Activated T-cell treated with anti-CD3 and anti-CD28 coated beads, Interleukin-2, amount 50 U/mL, for 72 hours (primary cell): ENCODE results near the gene FKTN. TPM values are rescaled to one million over a fixed set of nuclear protein-coding genes. Genes with fewer than 3 reads are reported as not detected.
"Not testable (repeated sequence)": the region's sequence is repeated elsewhere in the genome, so short reads cannot be mapped to it uniquely, and the experiment has no call there.

Experiments used
- ATAC-seq, 2 donors: fragments of 150-1000 bp; cut with Tn5 transposase; replicated peaks in 1 of 2; 2 replicates each; pipeline ENCODE4 v1.10.0; 2021; ENCODE audit warnings: moderate library complexity in 2 of 2, mild to moderate bottlenecking in 1 of 2
- DNase-seq, 2 donors: peaks; one replicate each; pipeline ENCODE4 v3.0.0; 2021 to 2022; ENCODE audit warnings: mixed read lengths in 1 of 2
- H3K27ac Mint-ChIP-seq: one replicate; pipeline ENCODE4 v1.8.0; 2022; ENCODE audit warnings: mild to moderate bottlenecking, moderate library complexity, mixed read lengths
- H3K27me3 Mint-ChIP-seq: one replicate; pipeline ENCODE4 v1.8.0; 2022; ENCODE audit warnings: low read depth, mixed read lengths
- H3K36me3 Mint-ChIP-seq, 2 donors: one replicate each; pipeline ENCODE4 v1.8.0; 2022; ENCODE audit warnings: mixed read lengths in 2 of 2, mild to moderate bottlenecking in 1 of 2; ENCODE audit not compliant: insufficient read depth in 2 of 2
- H3K4me1 Mint-ChIP-seq: one replicate; pipeline ENCODE4 v1.8.0; 2022; ENCODE audit warnings: low read depth, mixed read lengths
- H3K4me3 Mint-ChIP-seq, 2 donors: one replicate each; pipeline ENCODE4 v1.8.0; 2022; ENCODE audit warnings: mild to moderate bottlenecking in 2 of 2, mixed read lengths in 2 of 2, moderate library complexity in 2 of 2
- H3K9me3 Mint-ChIP-seq, 2 donors: one replicate each; pipeline ENCODE4 v1.8.0; 2022; ENCODE audit warnings: mixed read lengths in 2 of 2
- total RNA-seq, 2 donors: library from RNA; stranded (reverse); gene quantifications; one replicate each; pipeline ENCODE4 v1.2.3, GENCODE V29; 2022

Gene FKTN
- total RNA-seq, 2 donors from 2014 or later = 18.1 to 24.0 TPM

- no peaks in the 10 kb centered on the region for H3K9me3 Mint-ChIP-seq
Observed at GRCh38 chr9:105554042-105554441, 3.9 kb upstream of the FKTN start.

GRCh38 chr9:105572455-105572854, 14.5 kb downstream of the FKTN start:
- Mint-ChIP-seq H3K4me3 (no peak overlapping the region), H3K36me3 (peaks cover 15 to 34% of the 10 kb centered on the region in 2 donors), H3K4me1 (peaks cover 5% of the 10 kb centered on the region), H3K27me3 (no peaks in the 10 kb centered on the region), H3K27ac (no peak overlapping the region), H3K9me3 (peaks cover 10 to 12% of the 10 kb centered on the region in 2 donors)
- ATAC-seq = no peak
- no peak for DNase-seq

More at GRCh38 chr9:105554042-105554441, 3.9 kb upstream of the FKTN start:
- peaks cover 3 to 7% of the 10 kb centered on the region in 2 donors for H3K36me3 Mint-ChIP-seq
- ATAC-seq (no peak), DNase-seq (no peak)
- H3K4me3 Mint-ChIP-seq = no peak overlapping the region
- no peak overlapping the region for H3K27ac Mint-ChIP-seq
- peaks cover 11% of the 10 kb centered on the region for H3K4me1 Mint-ChIP-seq
- H3K27me3 Mint-ChIP-seq = no peaks in the 10 kb centered on the region

GRCh38 chr9:105579952-105580351, 22.0 kb downstream of the FKTN start:
- H3K9me3 Mint-ChIP-seq, ATAC-seq: not testable (repeated sequence)

GRCh38 chr9:105581550-105581949, 23.6 kb downstream of the FKTN start:
- not testable (repeated sequence) for DNase-seq, H3K9me3 Mint-ChIP-seq, H3K4me3 Mint-ChIP-seq, H3K4me1 Mint-ChIP-seq, ATAC-seq, H3K27ac Mint-ChIP-seq, H3K27me3 Mint-ChIP-seq
- H3K36me3 Mint-ChIP-seq = peaks cover 9 to 13% of the 10 kb centered on the region in 2 donors

More at GRCh38 chr9:105579952-105580351, 22.0 kb downstream of the FKTN start:
- peaks cover 15 to 21% of the 10 kb centered on the region in 2 donors for H3K36me3 Mint-ChIP-seq
- not testable (repeated sequence) for H3K27ac Mint-ChIP-seq, H3K4me1 Mint-ChIP-seq, DNase-seq, H3K4me3 Mint-ChIP-seq, H3K27me3 Mint-ChIP-seq

GRCh38 chr9:105593145-105593544, 35.2 kb downstream of the FKTN start:
- H3K4me3 Mint-ChIP-seq = no peak overlapping the region
- H3K9me3 Mint-ChIP-seq = peaks cover 8 to 10% of the 10 kb centered on the region in 2 donors
- no peaks in the 10 kb centered on the region for H3K27me3 Mint-ChIP-seq
- no peak for DNase-seq
- no peak for ATAC-seq
- H3K36me3 Mint-ChIP-seq = peaks cover 15 to 25% of the 10 kb centered on the region in 2 donors
- no peak overlapping the region for H3K27ac Mint-ChIP-seq
- no peaks in the 10 kb centered on the region for H3K4me1 Mint-ChIP-seq

GRCh38 chr9:105608721-105609598, 51.0 kb downstream of the FKTN start:
- DNase-seq = no peak
- Mint-ChIP-seq H3K9me3 (no peaks in the 10 kb centered on the region), H3K36me3 (peaks cover 2 to 10% of the 10 kb centered on the region in 2 donors), H3K4me3 (no peak overlapping the region), H3K27ac (no peak overlapping the region), H3K4me1 (no peaks in the 10 kb centered on the region), H3K27me3 (no peaks in the 10 kb centered on the region)
- no peak for ATAC-seq

GRCh38 chr9:105621001-105621400, 63.1 kb downstream of the FKTN start:
- no peak for DNase-seq
- no peak for ATAC-seq
- Mint-ChIP-seq H3K4me3 (no peak overlapping the region), H3K27ac (no peak overlapping the region), H3K36me3 (no peaks in the 10 kb centered on the region), H3K4me1 (no peaks in the 10 kb centered on the region), H3K27me3 (no peaks in the 10 kb centered on the region), H3K9me3 (no peaks in the 10 kb centered on the region)

GRCh38 chr9:105625088-105625487, 67.2 kb downstream of the FKTN start:
- no peaks in the 10 kb centered on the region for H3K27me3 Mint-ChIP-seq
- ATAC-seq (no peak), DNase-seq (no peak)
- no peak overlapping the region for H3K27ac Mint-ChIP-seq
- H3K4me3 Mint-ChIP-seq = no peak overlapping the region
- peaks cover 2 to 9% of the 10 kb centered on the region in 2 donors for H3K36me3 Mint-ChIP-seq
- no peaks in the 10 kb centered on the region for H3K4me1 Mint-ChIP-seq
- no peaks in the 10 kb centered on the region for H3K9me3 Mint-ChIP-seq

- H3K27me3 Mint-ChIP-seq = no peaks in the 10 kb centered on the region
- H3K36me3 Mint-ChIP-seq = peaks cover 2 to 9% of the 10 kb centered on the region in 2 donors
- DNase-seq (no peak), ATAC-seq (no peak)
- H3K27ac Mint-ChIP-seq = no peak overlapping the region
- H3K4me1 Mint-ChIP-seq = no peaks in the 10 kb centered on the region
- H3K4me3 Mint-ChIP-seq = no peak overlapping the region
- no peaks in the 10 kb centered on the region for H3K9me3 Mint-ChIP-seq
Observed at GRCh38 chr9:105632807-105633206, 74.9 kb downstream of the FKTN start.

- Mint-ChIP-seq H3K36me3 (peaks cover 2 to 9% of the 10 kb centered on the region in 2 donors), H3K27ac (no peak overlapping the region), H3K9me3 (no peaks in the 10 kb centered on the region), H3K4me1 (no peaks in the 10 kb centered on the region), H3K27me3 (no peaks in the 10 kb centered on the region), H3K4me3 (no peak overlapping the region)
- no peak for ATAC-seq
- no peak for DNase-seq
Observed at GRCh38 chr9:105633411-105633810, 75.5 kb downstream of the FKTN start.

GRCh38 chr9:105636331-105636730, 78.4 kb downstream of the FKTN start:
- Mint-ChIP-seq H3K9me3 (no peaks in the 10 kb centered on the region), H3K4me3 (no peak overlapping the region), H3K27me3 (no peaks in the 10 kb centered on the region), H3K27ac (no peak overlapping the region), H3K36me3 (no peaks in the 10 kb centered on the region), H3K4me1 (no peaks in the 10 kb centered on the region)
- DNase-seq (no peak), ATAC-seq (no peak)

- DNase-seq (no peak), ATAC-seq (no peak)
- H3K9me3 Mint-ChIP-seq = no peaks in the 10 kb centered on the region
- no peaks in the 10 kb centered on the region for H3K36me3 Mint-ChIP-seq
- no peaks in the 10 kb centered on the region for H3K27me3 Mint-ChIP-seq
- no peaks in the 10 kb centered on the region for H3K4me1 Mint-ChIP-seq
- no peak overlapping the region for H3K27ac Mint-ChIP-seq
- H3K4me3 Mint-ChIP-seq = no peak overlapping the region
Observed at GRCh38 chr9:105637787-105638395, 80.0 kb downstream of the FKTN start.

- Mint-ChIP-seq H3K4me3 (no peak overlapping the region), H3K27ac (no peak overlapping the region), H3K9me3 (no peaks in the 10 kb centered on the region), H3K36me3 (no peaks in the 10 kb centered on the region), H3K27me3 (no peaks in the 10 kb centered on the region), H3K4me1 (no peaks in the 10 kb centered on the region)
- ATAC-seq (no peak), DNase-seq (no peak)
Observed at GRCh38 chr9:105639936-105640335, 82.0 kb downstream of the FKTN start.
